Measurements from ENCODE around the gene AGAP1.
A peak's percentile ranks its signal among the peaks of the same experiment; 100 is the strongest.

Gene AGAP1

GRCh38 chr2:235958221-235958930 lies 464.5 kb downstream of the AGAP1 start:
- no peak for DNase-seq

GRCh38 chr2:235958931-235959410 lies 465.1 kb downstream of the AGAP1 start:
- no peak for DNase-seq

- DNase-seq, result no peak
Observed at GRCh38 chr2:235960011-235960715, 466.3 kb downstream of the AGAP1 start.

- DNase-seq, result no peak
Observed at GRCh38 chr2:235960716-235961640, 467.1 kb downstream of the AGAP1 start.

GRCh38 chr2:235961711-235962110 lies 467.9 kb downstream of the AGAP1 start:
- DNase-seq, result no peak

GRCh38 chr2:235963853-235964577 lies 470.2 kb downstream of the AGAP1 start:
- DNase-seq, result no peak

GRCh38 chr2:235964787-235965390 lies 471.0 kb downstream of the AGAP1 start:
- no peak for DNase-seq

GRCh38 chr2:235966396-235966795 lies 472.6 kb downstream of the AGAP1 start:
- DNase-seq, result no peak

GRCh38 chr2:235966932-235967757 lies 473.3 kb downstream of the AGAP1 start:
- no peak for DNase-seq

GRCh38 chr2:235968155-235968554 lies 474.3 kb downstream of the AGAP1 start:
- DNase-seq, result no peak

- peak; percentile 75 for DNase-seq
Observed at GRCh38 chr2:235968616-235969324, 474.9 kb downstream of the AGAP1 start.

GRCh38 chr2:235970204-235971040 lies 476.6 kb downstream of the AGAP1 start:
- no peak for DNase-seq

- no peak for DNase-seq
Observed at GRCh38 chr2:235976516-235976915, 482.7 kb downstream of the AGAP1 start.

GRCh38 chr2:235976956-235977355 lies 483.1 kb downstream of the AGAP1 start:
- DNase-seq, result no peak

- no peak for DNase-seq
Observed at GRCh38 chr2:235977445-235977844, 483.6 kb downstream of the AGAP1 start.

- no peak for DNase-seq
Observed at GRCh38 chr2:235978022-235978421, 484.2 kb downstream of the AGAP1 start.

GRCh38 chr2:235979037-235979436 lies 485.2 kb downstream of the AGAP1 start:
- no peak for DNase-seq

- no peak for DNase-seq
Observed at GRCh38 chr2:235979753-235980435, 486.1 kb downstream of the AGAP1 start.

GRCh38 chr2:235981631-235982030 lies 487.8 kb downstream of the AGAP1 start:
- no peak for DNase-seq
